ENCODE results near the gene ABCC6.
"Not testable (repeated sequence)": the region's sequence is repeated elsewhere in the genome, so short reads cannot be mapped to it uniquely, and the experiment has no call there.

Gene ABCC6

GRCh38 chr16:16107839-16108238, 115.5 kb downstream of the ABCC6 start:
- Mint-ChIP-seq H3K9me3 (no peaks in the 10 kb centered on the region), H3K4me1 (peaks cover 17% of the 10 kb centered on the region), H3K36me3 (peaks cover 41% of the 10 kb centered on the region), H3K27ac (no peak overlapping the region), H3K4me3 (no peak overlapping the region), H3K27me3 (no peaks in the 10 kb centered on the region)
- no peak for ATAC-seq (ENCODE audit: low read depth)
- no peak for DNase-seq (ENCODE audit: low spot score in 2 of 2)

DNA sequence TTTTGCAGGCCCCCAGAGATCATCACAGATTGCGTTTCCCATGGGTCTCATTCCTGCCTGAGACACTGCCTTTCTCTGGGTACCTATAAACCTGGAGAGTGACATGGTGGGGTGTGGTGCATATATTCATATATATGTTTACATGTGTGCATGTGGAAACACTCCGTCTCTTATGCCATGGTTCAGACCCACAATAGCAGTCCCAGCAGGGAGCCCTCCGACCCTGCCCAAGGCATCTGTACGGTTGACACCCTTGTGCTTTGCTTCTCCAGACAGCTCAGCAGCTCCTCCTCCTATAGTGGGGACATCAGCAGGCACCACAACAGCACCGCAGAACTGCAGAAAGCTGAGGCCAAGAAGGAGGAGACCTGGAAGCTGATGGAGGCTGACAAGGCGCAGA, 116.8 kb downstream of the ABCC6 start:
- Mint-ChIP-seq H3K36me3 (peaks cover 39% of the 10 kb centered on the region), H3K9me3 (no peaks in the 10 kb centered on the region), H3K27ac (peak overlapping the region; percentile 60), H3K4me1 (peaks cover 26% of the 10 kb centered on the region), H3K4me3 (no peak overlapping the region), H3K27me3 (no peaks in the 10 kb centered on the region)
- DNase-seq (ENCODE audit: low spot score in 2 of 2) (no peak), ATAC-seq (ENCODE audit: low read depth) (no peak)

DNA sequence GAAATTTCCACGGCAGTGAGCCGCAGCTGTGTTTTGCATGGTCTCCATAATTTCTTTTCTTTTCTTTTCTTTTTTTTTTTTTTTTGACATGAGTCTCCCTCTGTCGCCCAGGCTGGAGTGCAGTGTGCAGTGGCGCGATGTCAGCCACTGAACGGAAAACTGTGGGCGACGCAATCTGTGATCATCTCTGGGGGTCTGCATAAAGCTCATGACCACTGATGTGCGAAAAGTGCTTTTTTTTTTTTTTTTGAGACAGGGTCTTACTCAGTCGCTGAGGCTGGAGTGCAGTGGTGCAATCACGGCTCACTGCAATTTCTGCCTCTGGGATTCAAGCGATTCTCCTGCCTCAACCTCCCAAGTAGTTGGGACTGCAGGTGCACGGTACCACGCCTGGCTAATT, 117.6 kb downstream of the ABCC6 start:
- peak overlapping the region; percentile 27 for H3K4me3 Mint-ChIP-seq
- no peaks in the 10 kb centered on the region for H3K9me3 Mint-ChIP-seq
- DNase-seq (ENCODE audit: low spot score in 2 of 2) (no peak), ATAC-seq (ENCODE audit: low read depth) (peak; percentile 24)
- H3K27ac Mint-ChIP-seq, result peak overlapping the region; percentile 60
- no peaks in the 10 kb centered on the region for H3K27me3 Mint-ChIP-seq
- H3K36me3 Mint-ChIP-seq, result peaks cover 34% of the 10 kb centered on the region
- H3K4me1 Mint-ChIP-seq, result peaks cover 28% of the 10 kb centered on the region

DNA sequence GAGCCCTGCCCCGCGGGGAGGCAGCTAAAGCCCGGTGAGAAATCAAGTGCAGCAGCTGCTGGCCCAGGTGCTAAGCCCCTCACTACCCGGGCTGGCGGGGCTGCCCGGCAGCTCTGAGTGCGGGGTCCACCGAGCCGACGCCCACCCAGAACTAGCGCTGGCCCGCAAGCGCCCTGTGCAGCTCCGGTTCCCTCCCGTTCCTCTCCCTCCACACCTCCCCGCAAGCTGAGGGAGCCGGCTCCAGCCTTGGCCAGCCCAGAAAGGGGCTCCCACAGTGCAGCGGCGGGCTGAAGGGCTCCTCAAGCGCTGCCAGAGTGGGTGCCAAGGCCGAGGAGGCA, 118.5 kb downstream of the ABCC6 start:
- DNase-seq (ENCODE audit: low spot score in 2 of 2); H3K9me3 Mint-ChIP-seq: not testable (repeated sequence)
- H3K27ac Mint-ChIP-seq, result peak overlapping the region; percentile 76

GRCh38 chr16:16104132-16104803, 119.0 kb downstream of the ABCC6 start:
- not testable (repeated sequence) for H3K4me3 Mint-ChIP-seq; ATAC-seq (ENCODE audit: low read depth); H3K27me3 Mint-ChIP-seq; DNase-seq (ENCODE audit: low spot score in 2 of 2); H3K9me3 Mint-ChIP-seq
- peaks cover 40% of the 10 kb centered on the region for H3K4me1 Mint-ChIP-seq
- H3K36me3 Mint-ChIP-seq, result peaks cover 27% of the 10 kb centered on the region
- H3K27ac Mint-ChIP-seq, result peak overlapping the region; percentile 76

More for the DNA sequence above, 118.5 kb downstream of the ABCC6 start:
- H3K4me1 Mint-ChIP-seq, result peaks cover 36% of the 10 kb centered on the region
- not testable (repeated sequence) for ATAC-seq (ENCODE audit: low read depth); H3K27me3 Mint-ChIP-seq; H3K4me3 Mint-ChIP-seq
- peaks cover 28% of the 10 kb centered on the region for H3K36me3 Mint-ChIP-seq

GRCh38 chr16:16102738-16103137, 120.6 kb downstream of the ABCC6 start:
- Mint-ChIP-seq H3K27me3 (no peaks in the 10 kb centered on the region), H3K9me3 (no peaks in the 10 kb centered on the region), H3K4me3 (peak overlapping the region; percentile 8), H3K27ac (no peak overlapping the region), H3K4me1 (peaks cover 40% of the 10 kb centered on the region), H3K36me3 (peaks cover 34% of the 10 kb centered on the region)
- ATAC-seq (ENCODE audit: low read depth), result no peak
- no peak for DNase-seq (ENCODE audit: low spot score in 2 of 2)

GRCh38 chr16:16101585-16101984, 121.7 kb downstream of the ABCC6 start:
- H3K4me3 Mint-ChIP-seq, result peak overlapping the region; percentile 43
- peaks cover 39% of the 10 kb centered on the region for H3K4me1 Mint-ChIP-seq
- no peak overlapping the region for H3K27ac Mint-ChIP-seq
- ATAC-seq (ENCODE audit: low read depth), result no peak
- peaks cover 37% of the 10 kb centered on the region for H3K36me3 Mint-ChIP-seq
- no peak for DNase-seq (ENCODE audit: low spot score in 2 of 2)
- no peaks in the 10 kb centered on the region for H3K9me3 Mint-ChIP-seq
- H3K27me3 Mint-ChIP-seq, result no peaks in the 10 kb centered on the region

DNA sequence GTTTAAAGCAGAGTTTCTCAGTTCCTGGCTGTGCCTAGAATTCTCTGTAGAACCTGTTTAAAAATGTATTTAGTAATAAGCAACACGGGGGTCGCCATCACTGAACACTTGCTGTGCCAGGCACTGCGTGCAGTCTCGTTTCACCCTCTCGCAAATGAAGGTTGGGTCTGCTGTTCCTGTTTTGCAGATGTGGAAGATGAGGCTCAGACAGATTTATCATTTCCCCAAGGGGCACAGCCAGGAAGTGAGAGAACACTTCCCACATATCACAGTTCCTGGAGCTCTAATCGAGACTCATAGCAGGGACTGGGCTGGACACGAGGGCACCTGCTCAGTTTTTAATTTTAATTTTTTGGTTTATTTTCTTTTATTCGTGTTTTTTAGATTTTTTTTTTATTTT, 122.7 kb downstream of the ABCC6 start:
- ATAC-seq (ENCODE audit: low read depth) (peak; percentile 81), DNase-seq (ENCODE audit: low spot score in 2 of 2) (peak in 1 of 2 donors; percentile 18)
- peaks cover 33% of the 10 kb centered on the region for H3K4me1 Mint-ChIP-seq
- H3K9me3 Mint-ChIP-seq, result no peaks in the 10 kb centered on the region
- peak overlapping the region; percentile 55 for H3K27ac Mint-ChIP-seq
- H3K27me3 Mint-ChIP-seq, result no peaks in the 10 kb centered on the region
- H3K4me3 Mint-ChIP-seq, result peak overlapping the region; percentile 56
- H3K36me3 Mint-ChIP-seq, result peaks cover 35% of the 10 kb centered on the region

DNA sequence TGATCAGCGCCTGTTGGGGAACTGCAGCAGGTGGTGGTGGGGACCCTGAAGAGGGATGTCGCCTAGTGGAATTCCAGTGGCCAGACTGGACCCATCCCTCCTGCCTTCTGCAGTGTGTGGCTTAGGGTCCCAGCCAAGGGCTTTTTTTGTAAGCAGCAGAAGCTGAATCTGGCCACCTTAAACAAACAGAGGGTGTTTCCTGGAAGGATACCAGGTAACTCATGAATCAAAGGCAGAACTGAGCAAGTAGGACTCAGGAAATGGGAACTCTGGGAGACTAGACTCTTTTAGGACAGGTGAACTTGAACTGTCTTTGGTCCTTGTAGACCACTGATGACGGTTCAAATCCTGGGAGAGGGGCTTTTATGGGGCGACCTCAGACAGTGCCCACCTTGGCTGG, 124.0 kb downstream of the ABCC6 start:
- Mint-ChIP-seq H3K9me3 (no peaks in the 10 kb centered on the region), H3K27ac (peak overlapping the region; percentile 55), H3K27me3 (no peaks in the 10 kb centered on the region), H3K4me1 (peaks cover 27% of the 10 kb centered on the region), H3K36me3 (peaks cover 35% of the 10 kb centered on the region), H3K4me3 (peak overlapping the region; percentile 56)
- no peak for DNase-seq (ENCODE audit: low spot score in 2 of 2)
- ATAC-seq (ENCODE audit: low read depth), result no peak
